LNCaP clone FGC (cell line): ENCODE results near the gene PTPN22.

Experiments
- DNase-seq: peaks from one replicate; pipeline ENCODE4 v3.0.0-alpha.2; 2011; ENCODE audit warnings: low read depth
- H3K4me3 ChIP-seq: 2 replicates; pipeline ENCODE4 v1.5.1; 2011; ENCODE audit warnings: mild to moderate bottlenecking, low read depth, low read length, control low read depth
- CTCF ChIP-seq: IDR thresholded peaks from 2 replicates; pipeline ENCODE4 v1.5.1; 2012; ENCODE audit warnings: mild to moderate bottlenecking; ENCODE audit not compliant: control insufficient read depth, insufficient read depth; ENCODE audit errors: extremely low read depth

PTPN22 gene

GRCh38 chr1:113887402-113888175, 16.1 kb upstream of the PTPN22 start, which contains the start of gene BCL2L15:
TSS of gene BCL2L15 (minus strand) at chr1:113887581. CDS start at chr1:113887375, 206 bp downstream.
- DNase-seq, result no peak
- TF ChIP-seq CTCF, result no peak
- H3K4me3 ChIP-seq, result no peak within 1 kb of the TSS

- TF ChIP-seq CTCF, result no peak
- H3K4me3 ChIP-seq, result no peak overlapping the region
- no peak for DNase-seq
These were observed 15.2 kb upstream of the PTPN22 start for GRCh38 chr1:113886417-113887401.

GRCh38 chr1:113881661-113882060, 10.1 kb upstream of the PTPN22 start:
- H3K4me3 ChIP-seq, result no peak overlapping the region
- no peak for TF ChIP-seq CTCF
- DNase-seq, result no peak

DNA sequence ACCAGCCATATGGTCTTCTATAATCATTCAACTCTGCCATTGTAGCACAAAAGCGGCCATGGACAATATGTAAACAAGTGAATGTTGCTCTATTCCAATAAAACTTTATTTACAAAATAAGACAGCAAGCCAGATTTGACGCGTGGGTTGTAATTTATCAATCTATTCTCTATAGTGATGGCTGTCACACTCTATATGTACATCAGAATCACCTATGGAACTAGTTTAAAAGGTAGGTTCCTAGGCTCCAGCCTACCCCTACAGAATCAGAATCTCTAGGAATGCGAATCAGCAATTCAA, 8.2 kb upstream of the PTPN22 start:
- H3K4me3 ChIP-seq, result no peak overlapping the region
- DNase-seq, result no peak
- TF ChIP-seq CTCF, result no peak

DNA sequence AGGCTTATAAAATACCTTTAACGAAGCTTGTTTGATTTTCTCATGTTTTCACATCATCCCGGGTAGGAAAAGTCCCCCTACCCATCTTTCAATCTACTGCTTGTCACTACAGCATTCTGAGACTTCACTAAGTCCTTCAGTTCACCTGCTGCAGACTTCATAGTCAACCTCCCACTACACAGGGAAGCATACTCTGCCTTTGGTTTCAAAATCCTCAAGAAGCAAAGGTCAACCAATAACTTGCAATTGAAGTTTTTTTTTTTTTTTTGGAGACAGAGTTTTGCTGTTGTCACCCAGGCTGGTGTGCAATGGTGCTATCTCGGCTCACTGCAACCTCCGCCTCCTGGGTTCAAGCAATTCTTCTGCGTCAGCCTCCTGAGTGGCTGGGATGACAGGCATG, 4.7 kb upstream of the PTPN22 start:
- TF ChIP-seq CTCF, result no peak
- no peak for DNase-seq
- H3K4me3 ChIP-seq, result no peak overlapping the region

GRCh38 chr1:113875714-113876113, 4.2 kb upstream of the PTPN22 start:
- TF ChIP-seq CTCF, result no peak
- H3K4me3 ChIP-seq, result no peak overlapping the region
- DNase-seq, result no peak
